GM19239 (cell line): ENCODE results near the gene SEC23B.
A peak's percentile ranks its signal among the peaks of the same experiment; 100 is the strongest.
"Not testable (repeated sequence)": the region's sequence is repeated elsewhere in the genome, so short reads cannot be mapped to it uniquely, and the experiment has no call there.

Experiments
- DNase-seq: peaks from one replicate; pipeline ENCODE4 v3.0.0; 2011; ENCODE audit warnings: low spot score; ENCODE audit not compliant: insufficient read length
- FAIRE-seq: peaks from 2 replicates; lab custom pipeline; 2011; peaks lifted over from hg19 to GRCh38; lab: Jason Lieb, UNC

Gene SEC23B

GRCh38 chr20:18507218-18508191 lies at the start of gene SEC23B:
Gene SEC23B, plus strand, starts transcription at chr20:18507940. Its CDS starts 2,896 bp downstream, at chr20:18510836.
- FAIRE-seq (peak; percentile 97), DNase-seq (peak; percentile 79)

GRCh38 chr20:18465536-18466200 lies 42.1 kb upstream of the SEC23B start:
- peak; percentile 76 for FAIRE-seq
- peak; percentile 3 for DNase-seq

GRCh38 chr20:18466574-18466893 lies 41.2 kb upstream of the SEC23B start:
- FAIRE-seq (no peak), DNase-seq (peak; percentile 2)

GRCh38 chr20:18466894-18467730 lies 40.6 kb upstream of the SEC23B start, which contains the start of the genes DZANK1 and POLR3F:
Gene DZANK1, minus strand, starts transcription at chr20:18467030. Its CDS starts 1,672 bp downstream, at chr20:18465358.
Gene POLR3F, plus strand, starts transcription at chr20:18467390. Its CDS starts 117 bp downstream, at chr20:18467507.
- FAIRE-seq (peak; percentile 97), DNase-seq (peak; percentile 91)

- DNase-seq: no peak
- FAIRE-seq: no peak
Measured at GRCh38 chr20:18477218-18477617, 30.5 kb upstream of the SEC23B start.

GRCh38 chr20:18477821-18478220 lies 29.9 kb upstream of the SEC23B start:
- no peak for FAIRE-seq
- no peak for DNase-seq

- DNase-seq: no peak
- FAIRE-seq: no peak
Measured at GRCh38 chr20:18481596-18481995, 26.1 kb upstream of the SEC23B start.

- DNase-seq (no peak), FAIRE-seq (no peak)
Measured at GRCh38 chr20:18488301-18488700, 19.4 kb upstream of the SEC23B start.

GRCh38 chr20:18496042-18496441 lies 11.7 kb upstream of the SEC23B start:
- no peak for DNase-seq
- no peak for FAIRE-seq

GRCh38 chr20:18496740-18497592 lies 10.8 kb upstream of the SEC23B start, which contains the start of gene RBBP9:
Gene RBBP9, minus strand, starts transcription at chr20:18497225. Its CDS starts 58 bp downstream, at chr20:18497167.
- peak; percentile 82 for FAIRE-seq

GRCh38 chr20:18497603-18498002 lies 10.1 kb upstream of the SEC23B start:
- DNase-seq (no peak), FAIRE-seq (no peak)

More at GRCh38 chr20:18496740-18497592, 10.8 kb upstream of the SEC23B start, which contains the start of gene RBBP9:
- peak; percentile 68 for DNase-seq

GRCh38 chr20:18501672-18502071 lies 6.1 kb upstream of the SEC23B start:
- peak; percentile 14 for FAIRE-seq

GRCh38 chr20:18504479-18505060 lies 3.2 kb upstream of the SEC23B start:
- DNase-seq (no peak), FAIRE-seq (no peak)

More at GRCh38 chr20:18501672-18502071, 6.1 kb upstream of the SEC23B start:
- DNase-seq: not testable (repeated sequence)

- FAIRE-seq (no peak), DNase-seq (no peak)
Measured at GRCh38 chr20:18506744-18507143, 996 bp upstream of the SEC23B start.

- DNase-seq (no peak), FAIRE-seq (no peak)
Measured at GRCh38 chr20:18511571-18511970, 3.8 kb downstream of the SEC23B start.

GRCh38 chr20:18513208-18513607 lies 5.5 kb downstream of the SEC23B start:
- FAIRE-seq (no peak), DNase-seq (no peak)

- no peak for FAIRE-seq
- DNase-seq: no peak
Measured at GRCh38 chr20:18514127-18514526, 6.4 kb downstream of the SEC23B start.

- no peak for DNase-seq
- FAIRE-seq: no peak
Measured at GRCh38 chr20:18515973-18516372, 8.2 kb downstream of the SEC23B start.

- FAIRE-seq, DNase-seq: not testable (repeated sequence)
Measured at GRCh38 chr20:18522066-18522465, 14.3 kb downstream of the SEC23B start.
